A549 treated with DMSO at 1 μM for 4 hours (cell line): ENCODE data around the gene MAGEB5. TPM values are rescaled to one million over a fixed set of nuclear protein-coding genes. Genes with fewer than 3 reads are reported as not detected.

Experiments used
- total RNA-seq: library from RNA; stranded (reverse); fragments of 200-300 nt; extraction: Qiagen RNA extraction; gene quantifications from 5 replicates; pipeline ENCODE4 v1.2.3, GENCODE V29; 2022; ENCODE audit warnings: low read depth

The MAGEB5 gene, protein sequence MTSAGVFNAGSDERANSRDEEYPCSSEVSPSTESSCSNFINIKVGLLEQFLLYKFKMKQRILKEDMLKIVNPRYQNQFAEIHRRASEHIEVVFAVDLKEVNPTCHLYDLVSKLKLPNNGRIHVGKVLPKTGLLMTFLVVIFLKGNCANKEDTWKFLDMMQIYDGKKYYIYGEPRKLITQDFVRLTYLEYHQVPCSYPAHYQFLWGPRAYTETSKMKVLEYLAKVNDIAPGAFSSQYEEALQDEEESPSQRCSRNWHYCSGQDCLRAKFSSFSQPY
- total RNA-seq: not detected in 5 replicates

DNA sequence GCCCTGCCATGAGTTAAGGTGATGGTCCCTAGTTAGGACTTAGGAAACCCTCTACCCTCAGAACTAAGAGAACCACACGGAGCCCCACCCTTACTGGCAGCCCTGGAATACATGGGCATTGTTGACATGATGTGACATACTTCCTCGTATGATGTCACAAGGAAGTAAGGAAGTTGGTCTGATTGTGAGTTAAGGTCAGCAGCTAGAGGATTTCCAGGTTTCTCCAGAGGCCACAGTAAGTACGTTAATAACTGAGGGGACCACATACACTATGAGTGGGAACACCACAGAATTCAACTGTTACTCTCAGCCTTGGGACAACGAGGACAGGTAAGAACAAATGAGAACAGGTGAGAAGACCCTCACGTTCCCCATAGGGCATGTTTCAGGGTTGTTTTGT is at the start of gene MAGEB5:
TSS of gene MAGEB5 (plus strand) at position 301 of the 400 bp plus-strand sequence. CDS start 1,133 bp downstream, outside the sequence.

DNA sequence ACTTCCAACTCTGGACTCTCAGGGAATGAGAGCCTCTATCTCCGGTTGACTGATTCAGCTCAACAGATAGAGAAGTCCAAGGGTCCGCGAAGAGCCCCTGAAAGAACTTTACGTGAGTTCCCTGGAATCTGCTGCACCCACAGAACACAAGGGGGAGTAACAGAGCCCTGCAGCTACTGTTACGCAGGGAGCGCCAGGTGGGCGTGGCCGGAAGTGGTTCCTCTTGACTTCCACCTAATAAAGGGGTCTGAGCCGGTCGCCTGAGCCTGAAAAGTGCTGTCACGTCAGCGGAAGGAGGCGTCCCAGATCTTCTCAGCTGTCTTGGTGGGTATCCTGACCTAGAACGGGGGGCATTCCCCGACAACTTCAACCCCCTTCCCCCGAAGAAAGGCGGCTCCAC is 23.8 kb upstream of the MAGEB5 start, which contains the start of gene MAGEB6:
TSS of gene MAGEB6 (plus strand) at position 237 of the 400 bp plus-strand sequence. CDS start 1,407 bp downstream, outside the sequence.

Other genes starting within 250 kb of the MAGEB5 start
- gene MAGEB18, start 77.8 kb upstream of the MAGEB5 start, total RNA-seq: not detected in 5 replicates
- not detected in 5 replicates for gene MAGEB6B, start 55.6 kb upstream of the MAGEB5 start, total RNA-seq
- gene MAGEB6, start 23.7 kb upstream of the MAGEB5 start, total RNA-seq: 0.03 to 0.12 TPM (median 0.05 TPM) in 3 of 5 replicates, not detected in the others